ENCODE results near the gene FGG.

FGG gene

GRCh38 chr4:154612472-154613414 is at the start of gene FGG:
TSS of gene FGG (minus strand) at chr4:154612656. CDS start at chr4:154612609, 47 bp downstream.
- DNase-seq (ENCODE audit: low read depth in 1 of 2, low spot score in 1 of 2) = no peak

- no peak for DNase-seq (ENCODE audit: low read depth in 1 of 2, low spot score in 1 of 2)
Measured at GRCh38 chr4:154660052-154660451, 47.6 kb upstream of the FGG start.

GRCh38 chr4:154658680-154659405 is 46.4 kb upstream of the FGG start:
- no peak for DNase-seq (ENCODE audit: low read depth in 1 of 2, low spot score in 1 of 2)

- no peak for DNase-seq (ENCODE audit: low read depth in 1 of 2, low spot score in 1 of 2)
Measured at GRCh38 chr4:154643493-154643892, 31.0 kb upstream of the FGG start.

- no peak for DNase-seq (ENCODE audit: low read depth in 1 of 2, low spot score in 1 of 2)
Measured at GRCh38 chr4:154642373-154643009, 30.0 kb upstream of the FGG start.

- DNase-seq (ENCODE audit: low read depth in 1 of 2, low spot score in 1 of 2) = no peak
Measured at GRCh38 chr4:154640999-154641398, 28.5 kb upstream of the FGG start.

- DNase-seq (ENCODE audit: low read depth in 1 of 2, low spot score in 1 of 2) = no peak
Measured at GRCh38 chr4:154634058-154634457, 21.6 kb upstream of the FGG start.

GRCh38 chr4:154631828-154632227 is 19.4 kb upstream of the FGG start:
- DNase-seq (ENCODE audit: low read depth in 1 of 2, low spot score in 1 of 2) = no peak

GRCh38 chr4:154630324-154630723 is 17.9 kb upstream of the FGG start:
- DNase-seq (ENCODE audit: low read depth in 1 of 2, low spot score in 1 of 2) = no peak

- DNase-seq (ENCODE audit: low read depth in 1 of 2, low spot score in 1 of 2) = peak in 1 of 2 donors; percentile 27
Measured at GRCh38 chr4:154626793-154627484, 14.5 kb upstream of the FGG start.

- DNase-seq (ENCODE audit: low read depth in 1 of 2, low spot score in 1 of 2) = no peak
Measured at GRCh38 chr4:154625971-154626370, 13.5 kb upstream of the FGG start.

- no peak for DNase-seq (ENCODE audit: low read depth in 1 of 2, low spot score in 1 of 2)
Measured at GRCh38 chr4:154623995-154624394, 11.5 kb upstream of the FGG start.

GRCh38 chr4:154623436-154623835 is 11.0 kb upstream of the FGG start:
- DNase-seq (ENCODE audit: low read depth in 1 of 2, low spot score in 1 of 2) = no peak

- DNase-seq (ENCODE audit: low read depth in 1 of 2, low spot score in 1 of 2) = no peak
Measured at GRCh38 chr4:154622598-154622997, 10.1 kb upstream of the FGG start.

GRCh38 chr4:154620111-154620510 is 7.7 kb upstream of the FGG start:
- DNase-seq (ENCODE audit: low read depth in 1 of 2, low spot score in 1 of 2) = no peak

- no peak for DNase-seq (ENCODE audit: low read depth in 1 of 2, low spot score in 1 of 2)
Measured at GRCh38 chr4:154618708-154619315, 6.4 kb upstream of the FGG start.

GRCh38 chr4:154617820-154618317 is 5.4 kb upstream of the FGG start:
- no peak for DNase-seq (ENCODE audit: low read depth in 1 of 2, low spot score in 1 of 2)

- DNase-seq (ENCODE audit: low read depth in 1 of 2, low spot score in 1 of 2) = no peak
Measured at GRCh38 chr4:154616731-154617130, 4.3 kb upstream of the FGG start.

- no peak for DNase-seq (ENCODE audit: low read depth in 1 of 2, low spot score in 1 of 2)
Measured at GRCh38 chr4:154616287-154616686, 3.8 kb upstream of the FGG start.

- no peak for DNase-seq (ENCODE audit: low read depth in 1 of 2, low spot score in 1 of 2)
Measured at GRCh38 chr4:154615211-154615610, 2.8 kb upstream of the FGG start.

- no peak for DNase-seq (ENCODE audit: low read depth in 1 of 2, low spot score in 1 of 2)
Measured at GRCh38 chr4:154614306-154614705, 1.9 kb upstream of the FGG start.

Measured in activated T-helper 1 cell treated with anti-CD3 and anti-CD28 coated beads, Interleukin-2, amount 50 U/mL, for 16 hours (primary cell).